ENCODE measurements around the gene PPIF.

GRCh38 chr10:79300711-79301110 lies 46.6 kb upstream of the PPIF start:
- TF ChIP-seq EZH2 (IDR thresholded peaks at IDR 0.05; ENCODE audit: insufficient read depth, poor library complexity, severe bottlenecking), result no peak
- TF ChIP-seq EZH2phosphoT487 (IDR thresholded peaks at IDR 0.05; ENCODE audit: insufficient read depth, low read depth), result no peak

All from GM23248 (cell line).